B cell (primary cell): ENCODE results near the gene ST6GAL2. TPM values are rescaled to one million over a fixed set of nuclear protein-coding genes. Genes with fewer than 3 reads are reported as not detected.

Source experiments
- ATAC-seq: fragments of 200-7000 bp; cut with Tn5 transposase; one replicate; pipeline ENCODE4 v1.10.0; 2021; ENCODE audit warnings: low read depth, mild to moderate bottlenecking, moderate number of reproducible peaks, moderate library complexity
- CTCF ChIA-PET: fragments of 350-600 bp; sonication (Branson Sonifier 250); formaldehyde crosslinking; loops from one replicate; lab custom pipeline; 2021; ENCODE audit warnings: antibody characterized with exemption, inconsistent platforms; lab: Charles Lee
- POLR2A ChIA-PET: fragments of 350-600 bp; sonication (Branson Sonifier 250); formaldehyde crosslinking; loops from one replicate; lab custom pipeline; 2021; ENCODE audit warnings: antibody characterized with exemption; lab: Charles Lee
- DNase-seq: peaks from one replicate; pipeline ENCODE4 v3.0.0; 2013
- H2AFZ ChIP-seq: 2 replicates; pipeline ENCODE4 v1.6.1; 2012; ENCODE audit warnings: mild to moderate bottlenecking, low read depth, low read length; ENCODE audit not compliant: insufficient read depth, poor library complexity, severe bottlenecking
- H3K27ac ChIP-seq, 2 donors: 1 replicate in 1 of 2; 2 replicates in 1 of 2; pipeline ENCODE4 v1.5.1; 2012 to 2013; ENCODE audit warnings: low read length in 2 of 2, mild to moderate bottlenecking in 2 of 2, moderate library complexity in 1 of 2
- H3K27me3 ChIP-seq, 4 experiments: fragments of 200-600 bp in 1 of 4; sonication (generic) in 1 of 4; replicated peaks in 1 of 4; 1 replicate in 2 of 4; 2 replicates in 2 of 4; pipeline versions ENCODE4 v1.6.1 to v1.7.0; 2013 to 2016; ENCODE audit warnings: low read length in 3 of 4, mild to moderate bottlenecking in 2 of 4, mixed read lengths in 1 of 4, moderate library complexity in 1 of 4; ENCODE audit not compliant: insufficient read depth in 4 of 4, control insufficient read depth in 3 of 4; ENCODE audit errors: control extremely low read depth in 1 of 4
- H3K36me3 ChIP-seq, 2 experiments: replicated peaks in 1 of 2; 1 replicate in 1 of 2; 2 replicates in 1 of 2; pipeline versions ENCODE4 v1.6.1 to v1.7.1; 2013; ENCODE audit warnings: low read length in 1 of 2; ENCODE audit not compliant: insufficient read depth in 2 of 2, control insufficient read depth in 1 of 2; ENCODE audit errors: control extremely low read depth in 1 of 2, extremely low read depth in 1 of 2
- H3K4me1 ChIP-seq, 2 donors: fragments of 200-600 bp in 1 of 2; sonication (generic) in 1 of 2; 1 replicate in 1 of 2; 2 replicates in 1 of 2; pipeline versions ENCODE4 v1.5.1 to v1.6.1; 2013 to 2017; ENCODE audit warnings: low read length in 2 of 2; ENCODE audit not compliant: control insufficient read depth in 2 of 2, insufficient read depth in 2 of 2
- H3K4me2 ChIP-seq: replicated peaks from 2 replicates; pipeline ENCODE3; 2012; ENCODE audit warnings: mild to moderate bottlenecking, low read depth, low read length; ENCODE audit not compliant: poor library complexity, severe bottlenecking
- H3K4me3 ChIP-seq, 5 experiments: fragments of 200-600 bp in 1 of 5; sonication (generic) in 1 of 5; 1 replicate in 3 of 5; 2 replicates in 2 of 5; pipeline versions ENCODE4 v1.5.1 to v1.7.0; 2011 to 2016; ENCODE audit warnings: low read length in 4 of 5, mild to moderate bottlenecking in 4 of 5, low read depth in 2 of 5, control low read depth in 1 of 5, moderate library complexity in 1 of 5; ENCODE audit not compliant: insufficient read depth in 1 of 5; ENCODE audit errors: control extremely low read depth in 1 of 5, extremely low read depth in 1 of 5
- H3K79me2 ChIP-seq: fragments of 200-600 bp; sonication (generic); one replicate; pipeline ENCODE4 v1.6.0; 2016; ENCODE audit warnings: low read length; ENCODE audit not compliant: control insufficient read depth, insufficient read depth
- H3K9ac ChIP-seq: fragments of 200-600 bp; sonication (generic); 2 replicates; pipeline ENCODE4 v1.6.1; 2017; ENCODE audit warnings: mild to moderate bottlenecking, low read length, moderate library complexity
- H3K9me3 ChIP-seq, 3 donors: one replicate each; pipeline versions ENCODE4 v1.6.1 to v1.7.1; 2013; ENCODE audit warnings: low read length in 2 of 3; ENCODE audit not compliant: control insufficient read depth in 2 of 3, insufficient read depth in 1 of 3; ENCODE audit errors: control extremely low read depth in 1 of 3
- H4K20me1 ChIP-seq: 2 replicates; pipeline ENCODE4 v1.6.0; 2012; ENCODE audit warnings: mild to moderate bottlenecking, low read length; ENCODE audit not compliant: insufficient read depth, control insufficient read depth, poor library complexity, severe bottlenecking
- H3K27ac Mint-ChIP-seq: one replicate; pipeline ENCODE4 v1.8.0; 2021; ENCODE audit warnings: mixed read lengths
- H3K27me3 Mint-ChIP-seq: one replicate; pipeline ENCODE4 v1.8.0; 2021; ENCODE audit warnings: mixed read lengths
- H3K4me1 Mint-ChIP-seq: one replicate; pipeline ENCODE4 v1.8.0; 2021; ENCODE audit warnings: mixed read lengths
- H3K4me3 Mint-ChIP-seq: one replicate; pipeline ENCODE4 v1.8.0; 2021; ENCODE audit warnings: mixed read lengths
- H3K9me3 Mint-ChIP-seq: one replicate; pipeline ENCODE4 v1.8.0; 2022; ENCODE audit warnings: mixed read lengths; ENCODE audit not compliant: insufficient read depth
- CTCF ChIP-seq: fragments of 200-600 bp; IDR thresholded peaks from one replicate; pipeline ENCODE4 v1.8.0; 2022; ENCODE audit warnings: antibody characterized with exemption, mild to moderate bottlenecking
- EZH2 ChIP-seq: IDR thresholded peaks from 2 replicates; pipeline ENCODE4 v1.6.1; 2012; ENCODE audit warnings: borderline replicate concordance, low read depth, mild to moderate bottlenecking, moderate library complexity, low read length; ENCODE audit not compliant: insufficient read depth, poor library complexity, severe bottlenecking
- WGBS: methylation state at CpG from one replicate; pipeline ENCODE4 v1.1.5; 2013; ENCODE audit warnings: missing lambda C conversion rate; ENCODE audit not compliant: insufficient coverage; 5-methylcytosine and 5-hydroxymethylcytosine counted together
- intact Hi-C: fragments of 100-400 bp; cut with micrococcal nuclease; formaldehyde crosslinking; loops from one replicate; pipeline ENCODE4 v1.10.0; 2022
- polyA plus RNA-seq: library from polyadenylated mRNA; depleted of rRNA; stranded (reverse); fragments of >200 nt; gene quantifications from 2 replicates; pipeline ENCODE4 v1.2.3, GENCODE V29; 2012
- total RNA-seq, 2 donors: library from RNA; stranded (reverse); fragments of 120-200 nt in 1 of 2; gene quantifications; 1 replicate in 1 of 2; 2 replicates in 1 of 2; pipeline versions ENCODE4 v1.2.3 to v1.2.4, GENCODE V29; 2013 to 2022

ST6GAL2 gene
- total and polyA plus RNA-seq, 2 donors (not counting 1 experiment from before 2014, with no cell fraction given): not detected

GRCh38 chr2:106853631-106854030 is 32.3 kb downstream of the ST6GAL2 start:
- H3K4me1 Mint-ChIP-seq: no peaks in the 10 kb centered on the region
- intact Hi-C loops: no loop called here
- no peak overlapping the region for H3K4me3 Mint-ChIP-seq
- DNase-seq (no peak), ATAC-seq (no peak)
- Histone ChIP-seq H2AFZ (no peak overlapping the region), H3K4me2 (no peak overlapping the region), H3K4me3 (no peak overlapping the region), H3K27me3 (no peaks in the 10 kb centered on the region), H3K4me1 (no peaks in the 10 kb centered on the region), H3K36me3 (no peaks in the 10 kb centered on the region), H3K9ac (no peak overlapping the region), H3K27ac (no peak overlapping the region), H3K9me3 (no peaks in the 10 kb centered on the region), H3K79me2 (no peaks in the 10 kb centered on the region), H4K20me1 (no peaks in the 10 kb centered on the region)
- ChIA-PET CTCF (no interaction called here), POLR2A (no interaction called here)
- TF ChIP-seq EZH2 (no peak), CTCF (no peak)
- H3K9me3 Mint-ChIP-seq: peaks cover 3% of the 10 kb centered on the region
- no peak overlapping the region for H3K27ac Mint-ChIP-seq
- no peaks in the 10 kb centered on the region for H3K27me3 Mint-ChIP-seq
- WGBS: 86% methylated on average over 1 of the region's 2 CpGs

- Histone ChIP-seq H3K4me1 (no peaks in the 10 kb centered on the region), H3K4me3 (no peak overlapping the region), H3K4me2 (no peak overlapping the region), H3K79me2 (no peaks in the 10 kb centered on the region), H3K9me3 (no peaks in the 10 kb centered on the region), H3K27me3 (no peaks in the 10 kb centered on the region), H3K27ac (no peak overlapping the region), H3K9ac (no peak overlapping the region), H2AFZ (no peak overlapping the region), H3K36me3 (no peaks in the 10 kb centered on the region), H4K20me1 (no peaks in the 10 kb centered on the region)
- ChIA-PET POLR2A (no interaction called here), CTCF (no interaction called here)
- no peak for DNase-seq
- intact Hi-C loops: no loop called here
- H3K27me3 Mint-ChIP-seq: no peaks in the 10 kb centered on the region
- H3K27ac Mint-ChIP-seq: no peak overlapping the region
- H3K9me3 Mint-ChIP-seq: no peaks in the 10 kb centered on the region
- H3K4me3 Mint-ChIP-seq: no peak overlapping the region
- no peaks in the 10 kb centered on the region for H3K4me1 Mint-ChIP-seq
- no peak for TF ChIP-seq EZH2
- TF ChIP-seq CTCF: no peak
- WGBS: 97% methylated on average over 9 of the region's 11 CpGs
- ATAC-seq: no peak
Measured at GRCh38 chr2:106851881-106852501, 34.0 kb downstream of the ST6GAL2 start.
